Loucy (cell line): ENCODE results near the gene SYNJ2.

Experiments used
- H2AFZ ChIP-seq: fragments of 200-600 bp; sonication (generic); 2 replicates; pipeline ENCODE4 v1.6.0; 2016; ENCODE audit warnings: antibody characterized with exemption, mild to moderate bottlenecking, low read length, moderate library complexity
- H3F3A ChIP-seq: fragments of 200-600 bp; 2 replicates; pipeline ENCODE4 v1.6.0; 2016; ENCODE audit warnings: antibody characterized with exemption, low read depth, mild to moderate bottlenecking
- H3K27me3 ChIP-seq: fragments of 200-600 bp; sonication (generic); 2 replicates; pipeline ENCODE4 v1.6.1; 2014; ENCODE audit warnings: low read length, mild to moderate bottlenecking; ENCODE audit not compliant: insufficient read depth, poor library complexity, severe bottlenecking
- H3K36me3 ChIP-seq: fragments of 200-600 bp; sonication (generic); 2 replicates; pipeline ENCODE4 v1.6.1; 2016; ENCODE audit warnings: low read length; ENCODE audit not compliant: insufficient read depth
- H3K4me1 ChIP-seq: fragments of 200-600 bp; sonication (generic); 2 replicates; pipeline ENCODE4 v1.5.1; 2014; ENCODE audit warnings: low read length, mild to moderate bottlenecking; ENCODE audit not compliant: insufficient read depth, poor library complexity, severe bottlenecking
- H3K4me2 ChIP-seq: fragments of 200-600 bp; sonication (generic); 2 replicates; pipeline ENCODE4 v1.6.0; 2014; ENCODE audit warnings: antibody characterized with exemption, low read length, low read depth, mild to moderate bottlenecking; ENCODE audit not compliant: poor library complexity, severe bottlenecking
- H3K4me3 ChIP-seq: fragments of 200-600 bp; sonication (generic); 2 replicates; pipeline ENCODE4 v1.5.1; 2014; ENCODE audit warnings: low read length, mild to moderate bottlenecking, mixed read lengths; ENCODE audit not compliant: poor library complexity, severe bottlenecking
- H3K79me2 ChIP-seq: fragments of 200-600 bp; sonication (generic); 2 replicates; pipeline ENCODE4 v1.6.1; 2014; ENCODE audit warnings: low read length; ENCODE audit not compliant: insufficient read depth
- H3K9ac ChIP-seq: fragments of 200-600 bp; sonication (generic); 2 replicates; pipeline ENCODE4 v1.6.0; 2014; ENCODE audit warnings: mild to moderate bottlenecking, low read depth, low read length, moderate library complexity; ENCODE audit not compliant: poor library complexity, severe bottlenecking
- H3K9me2 ChIP-seq: fragments of 200-600 bp; sonication (generic); replicated peaks from 2 replicates; pipeline ENCODE4 v1.6.1; 2016; ENCODE audit warnings: low read depth, low read length, mixed read lengths
- H3K9me3 ChIP-seq: fragments of 200-600 bp; sonication (generic); 2 replicates; pipeline ENCODE4 v1.6.1; 2014; ENCODE audit warnings: mild to moderate bottlenecking, antibody characterized with exemption, low read length, low read depth; ENCODE audit not compliant: insufficient read depth
- H4K20me1 ChIP-seq: fragments of 200-600 bp; sonication (generic); 2 replicates; pipeline ENCODE4 v1.6.0; 2014; ENCODE audit warnings: antibody characterized with exemption, low read length, mild to moderate bottlenecking; ENCODE audit not compliant: insufficient read depth, poor library complexity, severe bottlenecking
- EZH2phosphoT487 ChIP-seq: fragments of 200-600 bp; IDR thresholded peaks from 2 replicates; pipeline ENCODE4 v1.6.1; 2018; ENCODE audit warnings: antibody characterized with exemption, mild to moderate bottlenecking, moderate library complexity, borderline replicate concordance
- TF ChIP-seq, protein P1 (sequence below): fragments of 200-600 bp; sonication (generic); conservative IDR thresholded peaks from 2 replicates; pipeline ENCODE4 v1.5.1; 2014; ENCODE audit warnings: mild to moderate bottlenecking, antibody characterized with exemption, low read length

Gene SYNJ2

DNA sequence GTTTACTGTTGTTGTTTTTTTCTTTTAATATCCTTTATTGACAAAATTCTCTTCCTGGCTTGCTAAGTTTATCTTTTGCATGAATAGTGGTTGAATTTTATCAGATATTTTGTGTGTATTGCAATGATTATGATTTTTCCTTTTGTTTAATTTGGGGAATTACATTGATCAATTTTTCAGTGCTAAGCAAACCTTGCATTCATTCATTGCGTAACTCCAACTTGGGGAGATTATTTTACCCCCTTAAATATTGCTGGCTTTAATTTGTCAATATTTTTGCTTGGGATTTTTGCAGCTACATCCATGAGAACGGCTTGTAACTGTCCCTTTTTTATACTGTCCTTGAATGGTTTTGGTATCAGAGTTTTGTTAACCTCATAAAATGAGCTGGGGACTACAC is 123.0 kb downstream of the SYNJ2 start:
- Histone ChIP-seq H4K20me1 (no peaks in the 10 kb centered on the region), H3K9me3 (no peaks in the 10 kb centered on the region), H3K9ac (no peak overlapping the region), H3K36me3 (peaks cover 11% of the 10 kb centered on the region; the same call in 1 of the 2 replicates), H3K4me2 (no peak overlapping the region), H2AFZ (no peak overlapping the region), H3K4me1 (no peaks in the 10 kb centered on the region), H3K27me3 (no peaks in the 10 kb centered on the region), H3K79me2 (no peaks in the 10 kb centered on the region), H3K4me3 (no peak overlapping the region), H3K9me2 (no peaks in the 10 kb centered on the region), H3F3A (no peaks in the 10 kb centered on the region)
- TF ChIP-seq, protein P1, sequence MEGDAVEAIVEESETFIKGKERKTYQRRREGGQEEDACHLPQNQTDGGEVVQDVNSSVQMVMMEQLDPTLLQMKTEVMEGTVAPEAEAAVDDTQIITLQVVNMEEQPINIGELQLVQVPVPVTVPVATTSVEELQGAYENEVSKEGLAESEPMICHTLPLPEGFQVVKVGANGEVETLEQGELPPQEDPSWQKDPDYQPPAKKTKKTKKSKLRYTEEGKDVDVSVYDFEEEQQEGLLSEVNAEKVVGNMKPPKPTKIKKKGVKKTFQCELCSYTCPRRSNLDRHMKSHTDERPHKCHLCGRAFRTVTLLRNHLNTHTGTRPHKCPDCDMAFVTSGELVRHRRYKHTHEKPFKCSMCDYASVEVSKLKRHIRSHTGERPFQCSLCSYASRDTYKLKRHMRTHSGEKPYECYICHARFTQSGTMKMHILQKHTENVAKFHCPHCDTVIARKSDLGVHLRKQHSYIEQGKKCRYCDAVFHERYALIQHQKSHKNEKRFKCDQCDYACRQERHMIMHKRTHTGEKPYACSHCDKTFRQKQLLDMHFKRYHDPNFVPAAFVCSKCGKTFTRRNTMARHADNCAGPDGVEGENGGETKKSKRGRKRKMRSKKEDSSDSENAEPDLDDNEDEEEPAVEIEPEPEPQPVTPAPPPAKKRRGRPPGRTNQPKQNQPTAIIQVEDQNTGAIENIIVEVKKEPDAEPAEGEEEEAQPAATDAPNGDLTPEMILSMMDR = no peak
- no peak for TF ChIP-seq EZH2phosphoT487

- Histone ChIP-seq H3K4me3 (no peak overlapping the region), H3K36me3 (peaks cover 43% of the 10 kb centered on the region; the same call in 1 of the 2 replicates), H3K4me1 (no peaks in the 10 kb centered on the region), H3K79me2 (no peaks in the 10 kb centered on the region), H2AFZ (no peak overlapping the region), H3K9ac (no peak overlapping the region), H3K27me3 (no peaks in the 10 kb centered on the region), H3K4me2 (no peak overlapping the region), H4K20me1 (no peaks in the 10 kb centered on the region), H3K9me2 (no peaks in the 10 kb centered on the region), H3F3A (no peaks in the 10 kb centered on the region), H3K9me3 (no peaks in the 10 kb centered on the region)
- TF ChIP-seq EZH2phosphoT487 = no peak
- TF ChIP-seq, protein P1 = no peak
These were observed 128.1 kb downstream of the SYNJ2 start for GRCh38 chr6:158109748-158110147.

DNA sequence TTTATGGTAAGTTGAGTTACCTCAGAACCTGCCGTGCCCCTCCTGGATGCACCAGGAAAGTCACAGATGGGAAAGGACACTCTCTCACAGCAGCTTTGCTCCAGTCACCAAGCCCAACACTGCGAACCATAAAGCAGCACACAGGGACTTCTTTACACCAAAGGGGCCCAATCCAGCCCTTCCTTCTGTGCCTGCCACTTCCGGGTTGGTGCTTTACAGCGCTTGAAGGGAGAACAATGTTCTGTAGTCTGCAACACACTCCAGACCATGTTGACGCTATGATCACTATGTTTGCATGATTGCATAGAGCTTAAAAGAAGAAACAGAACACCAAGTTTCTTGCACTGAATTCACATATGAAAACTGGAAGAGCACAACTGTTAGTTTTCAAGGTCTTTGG is 129.3 kb downstream of the SYNJ2 start:
- Histone ChIP-seq H3K9me2 (no peaks in the 10 kb centered on the region), H3K4me1 (no peaks in the 10 kb centered on the region), H3K9me3 (no peaks in the 10 kb centered on the region), H3K36me3 (peaks cover 53% of the 10 kb centered on the region; the same call in 1 of the 2 replicates), H3K9ac (no peak overlapping the region), H3K79me2 (no peaks in the 10 kb centered on the region), H3F3A (no peaks in the 10 kb centered on the region), H4K20me1 (no peaks in the 10 kb centered on the region), H3K27me3 (no peaks in the 10 kb centered on the region), H3K4me3 (no peak overlapping the region), H3K4me2 (no peak overlapping the region), H2AFZ (no peak overlapping the region)
- TF ChIP-seq, protein P1 = no peak
- TF ChIP-seq EZH2phosphoT487 = no peak
